ENCODE data around the gene PTCD1.

DNA sequence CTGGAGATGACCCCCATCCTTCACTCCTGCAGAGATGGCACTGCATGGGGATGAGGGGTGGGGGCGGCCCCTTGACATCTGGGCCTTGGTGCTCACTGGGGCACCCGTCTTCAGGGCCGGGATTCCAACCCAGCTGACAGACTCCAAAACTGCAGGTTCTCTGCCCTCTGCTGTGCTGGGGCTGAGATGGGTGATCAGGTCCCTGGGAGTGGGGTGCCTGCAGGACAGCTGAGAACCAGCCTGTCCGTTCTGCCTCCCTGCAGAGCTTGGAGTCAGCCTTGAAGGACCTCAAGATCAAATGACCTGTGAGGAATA, 44.5 kb downstream of the PTCD1 start:
- TF ChIP-seq, protein P1, sequence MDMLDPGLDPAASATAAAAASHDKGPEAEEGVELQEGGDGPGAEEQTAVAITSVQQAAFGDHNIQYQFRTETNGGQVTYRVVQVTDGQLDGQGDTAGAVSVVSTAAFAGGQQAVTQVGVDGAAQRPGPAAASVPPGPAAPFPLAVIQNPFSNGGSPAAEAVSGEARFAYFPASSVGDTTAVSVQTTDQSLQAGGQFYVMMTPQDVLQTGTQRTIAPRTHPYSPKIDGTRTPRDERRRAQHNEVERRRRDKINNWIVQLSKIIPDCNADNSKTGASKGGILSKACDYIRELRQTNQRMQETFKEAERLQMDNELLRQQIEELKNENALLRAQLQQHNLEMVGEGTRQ (IDR thresholded peaks at IDR 0.05; ENCODE audit: low read length), result no peak
- TF ChIP-seq CTCF (IDR thresholded peaks at IDR 0.05; ENCODE audit: control extremely low read depth in 1 of 3, insufficient read depth in 1 of 3, low read depth in 1 of 3, low read length in 3 of 3) (no peak), CREB1 (IDR thresholded peaks at IDR 0.05) (no peak), KDM1A (IDR thresholded peaks at IDR 0.05; ENCODE audit: borderline replicate concordance, low read length) (no peak), SIN3A (conservative IDR thresholded peaks at IDR 0.05 in 1 of 2, IDR thresholded peaks at IDR 0.05 in 1 of 2; ENCODE audit: low read depth in 1 of 2, low read length in 2 of 2) (no peak), GABPA (IDR thresholded peaks at IDR 0.05; ENCODE audit: borderline replicate concordance, insufficient read depth, low read length) (no peak), POLR2A (IDR thresholded peaks at IDR 0.05; ENCODE audit: control extremely low read depth in 1 of 2, low read depth in 2 of 2, low read length in 2 of 2) (peak in 1 of 2 experiments; percentile 47; a peak in 1 of 3 replicates), POLR2AphosphoS5 (IDR thresholded peaks at IDR 0.05; ENCODE audit: low read depth, low read length) (no peak), SUZ12 (IDR thresholded peaks at IDR 0.05; ENCODE audit: low read length) (no peak)
